Endothelial cell of umbilical vein (primary cell): Measurements from ENCODE around the gene CNTNAP2. TPM values are rescaled to one million over a fixed set of nuclear protein-coding genes. Genes with fewer than 3 reads are reported as not detected.

Experiments
- BruUV-seq: library from RNA; stranded (reverse); fragments of 400-500 nt; replicated peaks from 2 replicates; lab custom pipeline; 2021; lab: Mats Ljungman, UMichigan
- CTCF ChIA-PET: fragments of 300-600, 350-600 bp; sonication (Branson Sonifier 250); formaldehyde crosslinking; loops from one replicate; lab custom pipeline; 2021; ENCODE audit warnings: antibody characterized with exemption, inconsistent platforms; lab: Charles Lee
- POLR2A ChIA-PET: fragments of 300-600, 350-600 bp; sonication (Branson Sonifier 250); formaldehyde crosslinking; loops from one replicate; lab custom pipeline; 2021; ENCODE audit warnings: antibody characterized with exemption, inconsistent platforms; lab: Charles Lee
- DNase-seq: peaks from one replicate; pipeline ENCODE4 v3.0.0-alpha.2; 2011; ENCODE audit warnings: low read depth, low spot score
- FAIRE-seq: peaks from 2 replicates; lab custom pipeline; 2011; peaks lifted over from hg19 to GRCh38; lab: Jason Lieb, UNC
- H2AFZ ChIP-seq: 2 replicates; pipeline ENCODE4 v1.6.0; 2012; ENCODE audit warnings: low read depth, low read length, control low read depth, inconsistent platforms
- H3K27ac ChIP-seq: 2 replicates; pipeline ENCODE4 v1.5.1; 2011; ENCODE audit warnings: low read depth, mild to moderate bottlenecking, control low read depth, low read length, moderate library complexity; ENCODE audit not compliant: insufficient read depth
- H3K27me3 ChIP-seq, 2 experiments: 2 replicates each; pipeline versions ENCODE4 v1.6.0 to v1.6.1; 2011; ENCODE audit warnings: low read length in 2 of 2, mixed read lengths in 1 of 2; ENCODE audit not compliant: control insufficient read depth in 2 of 2, insufficient read depth in 2 of 2
- H3K36me3 ChIP-seq, 2 experiments: 2 replicates in 1 of 2; 3 replicates in 1 of 2; pipeline ENCODE4 v1.5.1; 2011; ENCODE audit warnings: low read length in 2 of 2, mild to moderate bottlenecking in 1 of 2, moderate library complexity in 1 of 2; ENCODE audit not compliant: control insufficient read depth in 2 of 2, insufficient read depth in 2 of 2; ENCODE audit errors: extremely low read depth in 1 of 2
- H3K4me1 ChIP-seq: 3 replicates; pipeline ENCODE4 v1.5.1; 2011; ENCODE audit warnings: mild to moderate bottlenecking, low read length; ENCODE audit not compliant: control insufficient read depth, insufficient read depth; ENCODE audit errors: extremely low read depth
- H3K4me2 ChIP-seq: 2 replicates; pipeline ENCODE4 v1.6.1; 2011; ENCODE audit warnings: low read length, control low read depth, mixed read lengths; ENCODE audit not compliant: insufficient read depth
- H3K4me3 ChIP-seq, 3 experiments: fragments of 200-600 bp in 1 of 3; sonication (generic), shearing (Covaris generic) in 1 of 3; replicated peaks in 1 of 3; 2 replicates each; pipeline ENCODE4 v1.5.1; 2011 to 2016; ENCODE audit warnings: control low read depth in 3 of 3, low read length in 3 of 3, mild to moderate bottlenecking in 2 of 3, inconsistent platforms in 1 of 3, low read depth in 1 of 3, moderate library complexity in 1 of 3; ENCODE audit not compliant: insufficient read depth in 1 of 3
- H3K79me2 ChIP-seq: 2 replicates; pipeline ENCODE4 v1.6.0; 2012; ENCODE audit warnings: low read length, inconsistent platforms; ENCODE audit not compliant: control insufficient read depth, insufficient read depth
- H3K9ac ChIP-seq: replicated peaks from 2 replicates; pipeline ENCODE3; 2011; ENCODE audit warnings: low read length, control low read depth; ENCODE audit not compliant: insufficient read depth; ENCODE audit errors: extremely low read depth
- H3K9me1 ChIP-seq: replicated peaks from 3 replicates; pipeline ENCODE4 v1.6.0; 2011; ENCODE audit warnings: mild to moderate bottlenecking, low read length; ENCODE audit not compliant: control insufficient read depth, insufficient read depth; ENCODE audit errors: extremely low read depth
- H3K9me3 ChIP-seq: replicated peaks from 2 replicates; pipeline ENCODE4 v1.5.1; 2012; ENCODE audit warnings: low read length, inconsistent platforms; ENCODE audit not compliant: control insufficient read depth, insufficient read depth
- H4K20me1 ChIP-seq: replicated peaks from 2 replicates; pipeline ENCODE3; 2011; ENCODE audit warnings: mild to moderate bottlenecking, low read length; ENCODE audit not compliant: control insufficient read depth, insufficient read depth; ENCODE audit errors: extremely low read depth
- CTCF ChIP-seq, 2 donors: IDR thresholded peaks; 1 replicate in 1 of 2; 2 replicates in 1 of 2; pipeline ENCODE4 v1.5.1; 2011; ENCODE audit warnings: low read length in 2 of 2, mild to moderate bottlenecking in 2 of 2, moderate library complexity in 2 of 2, control low read depth in 1 of 2, inconsistent platforms in 1 of 2, low read depth in 1 of 2; ENCODE audit not compliant: insufficient read depth in 1 of 2; ENCODE audit errors: extremely low read depth in 1 of 2
- EZH2 ChIP-seq: IDR thresholded peaks from 2 replicates; pipeline ENCODE4 v1.6.1; 2012; ENCODE audit warnings: borderline replicate concordance, low read depth, mild to moderate bottlenecking, moderate library complexity, low read length, inconsistent platforms; ENCODE audit not compliant: severe bottlenecking
- FOS ChIP-seq: IDR thresholded peaks from 2 replicates; pipeline ENCODE4 v1.6.1; 2011; ENCODE audit warnings: mild to moderate bottlenecking, low read length, moderate library complexity, borderline replicate concordance; ENCODE audit not compliant: insufficient read depth
- GATA2 ChIP-seq: IDR thresholded peaks from 2 replicates; pipeline ENCODE4 v1.7.0; 2011; ENCODE audit warnings: low read depth, mild to moderate bottlenecking, moderate library complexity, mixed read lengths, low read length; ENCODE audit not compliant: insufficient read length, insufficient read depth
- JUN ChIP-seq: IDR thresholded peaks from 2 replicates; pipeline ENCODE4 v1.6.1; 2011; ENCODE audit warnings: borderline replicate concordance, low read depth; ENCODE audit not compliant: insufficient read length, insufficient read depth
- MYC ChIP-seq: IDR thresholded peaks from one replicate; pipeline ENCODE4 v1.6.1; 2011; ENCODE audit warnings: mild to moderate bottlenecking, low read depth, low read length
- POLR2A ChIP-seq: IDR thresholded peaks from 2 replicates; pipeline ENCODE4 v1.6.1; 2012; ENCODE audit warnings: low read depth, mild to moderate bottlenecking, control low read depth, low read length
- dilution Hi-C: fragments of 300-500 bp; cut with MboI; formaldehyde crosslinking; loops from one replicate; pipeline ENCODE4 v1.15.0; 2019; ENCODE audit warnings: low sequenced_read_pairs; ENCODE audit not compliant: extremely low pct_ligation_motif_present
- intact Hi-C: fragments of 100-400 bp; cut with micrococcal nuclease; formaldehyde crosslinking; loops from one replicate; pipeline ENCODE4 v1.10.0; 2022
- polyA plus RNA-seq, 4 experiments: library from polyadenylated mRNA; depleted of rRNA in 3 of 4; stranded (reverse) in 3 of 4; unstranded in 1 of 4; fragments of >200 nt; gene quantifications; 2 replicates each; pipeline versions ENCODE4 v1.2.1 to v1.2.3, GENCODE V29; 2011 to 2012; ENCODE audit warnings: missing spikeins in 1 of 4
- total RNA-seq: library from RNA; stranded (reverse); gene quantifications from 2 replicates; pipeline ENCODE4 v1.2.3, GENCODE V29; 2021
- TF ChIP-seq, protein P1 (sequence below): IDR thresholded peaks from 2 replicates; pipeline ENCODE4 v1.6.1; 2011; ENCODE audit not compliant: insufficient read depth, insufficient read length

Gene CNTNAP2
- total and polyA plus RNA-seq, 2 donors (not counting 3 experiments of a cell fraction or from before 2014, with no cell fraction given), result not detected

- dilution Hi-C loops, result no loop called here
- no peak for FAIRE-seq
- no peak for DNase-seq
- Histone ChIP-seq H3K9me1 (no peaks in the 10 kb centered on the region), H3K9ac (no peak overlapping the region), H3K79me2 (no peaks in the 10 kb centered on the region), H4K20me1 (no peaks in the 10 kb centered on the region), H3K27ac (no peak overlapping the region), H3K4me2 (no peak overlapping the region), H3K9me3 (peaks cover 2% of the 10 kb centered on the region), H3K4me3 (no peak overlapping the region), H2AFZ (no peak overlapping the region), H3K4me1 (no peaks in the 10 kb centered on the region), H3K36me3 (no peaks in the 10 kb centered on the region), H3K27me3 (no peaks in the 10 kb centered on the region)
- BruUV-seq, result no TSS peak
- intact Hi-C loops, result no loop called here
- ChIA-PET POLR2A (no interaction called here), CTCF (no interaction called here)
- TF ChIP-seq, protein P1, sequence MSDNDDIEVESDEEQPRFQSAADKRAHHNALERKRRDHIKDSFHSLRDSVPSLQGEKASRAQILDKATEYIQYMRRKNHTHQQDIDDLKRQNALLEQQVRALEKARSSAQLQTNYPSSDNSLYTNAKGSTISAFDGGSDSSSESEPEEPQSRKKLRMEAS, result no peak
- no peak for TF ChIP-seq CTCF (IDR thresholded peaks at IDR 0.05; ENCODE audit: extremely low read depth in 1 of 2, insufficient read depth in 1 of 2, low read depth in 1 of 2, low read length in 2 of 2)
- no peak for TF ChIP-seq GATA2
- TF ChIP-seq FOS, result no peak
- no peak for TF ChIP-seq JUN
- no peak for TF ChIP-seq POLR2A
- TF ChIP-seq MYC, result no peak
- TF ChIP-seq EZH2, result no peak
Measured at GRCh38 chr7:148083448-148083847, 1966.8 kb downstream of the CNTNAP2 start.
